HL-60 (cell line): Measurements from ENCODE around the gene NAA60.

Experiments used
- CTCF ChIP-seq: IDR thresholded peaks from one replicate; pipeline ENCODE4 v1.5.1; 2011; ENCODE audit warnings: low read length, control low read depth, inconsistent platforms; ENCODE audit not compliant: insufficient read depth
- POLR2AphosphoS5 ChIP-seq: IDR thresholded peaks from 2 replicates; pipeline ENCODE4 v1.6.1; 2012; ENCODE audit warnings: low read depth
- REST ChIP-seq: IDR thresholded peaks from 2 replicates; pipeline ENCODE4 v1.6.1; 2012; ENCODE audit warnings: low read depth; ENCODE audit not compliant: insufficient replicate concordance

DNA sequence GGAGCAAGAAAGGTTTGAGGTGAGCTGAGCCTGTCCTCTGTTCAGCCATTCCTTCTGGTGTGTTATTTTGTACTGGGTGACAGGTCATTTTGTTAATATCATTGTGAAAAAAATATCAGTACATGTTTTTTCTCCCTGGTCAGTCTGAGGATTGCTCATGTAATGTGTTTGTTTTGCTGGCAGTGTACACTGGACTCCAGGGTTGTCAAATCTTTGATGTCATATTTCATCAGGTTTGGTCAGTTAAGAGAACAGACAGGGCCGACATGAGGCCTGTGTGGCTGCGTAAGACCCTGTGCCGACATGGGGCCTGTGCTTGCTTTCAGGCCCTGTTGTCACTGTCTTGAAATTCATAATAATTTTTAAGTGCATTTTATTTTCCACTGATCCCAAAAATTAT lies 79.8 kb downstream of the NAA60 start:
- no peak for TF ChIP-seq CTCF
- no peak for TF ChIP-seq REST
- TF ChIP-seq POLR2AphosphoS5 = no peak
